Vagina (tissue), 2 donors: ENCODE data around the gene LITAF.

Source experiments
- POLR2A ChIP-seq, 2 donors: fragments of 450-650 bp; IDR thresholded peaks; one replicate each; pipeline ENCODE4 v1.6.1; 2017; ENCODE audit warnings: antibody characterized with exemption in 2 of 2, mild to moderate bottlenecking in 2 of 2, moderate library complexity in 2 of 2
- TF ChIP-seq, protein P1 (sequence below), 3 experiments: fragments of 450-650 bp in 2 of 3; fragments of 200-600 bp in 1 of 3; sonication (generic) in 1 of 3; IDR thresholded peaks; one replicate each; pipeline ENCODE4 v1.5.1; 2017 to 2019; ENCODE audit warnings: antibody characterized with exemption in 3 of 3, mild to moderate bottlenecking in 2 of 3, moderate library complexity in 2 of 3

DNA sequence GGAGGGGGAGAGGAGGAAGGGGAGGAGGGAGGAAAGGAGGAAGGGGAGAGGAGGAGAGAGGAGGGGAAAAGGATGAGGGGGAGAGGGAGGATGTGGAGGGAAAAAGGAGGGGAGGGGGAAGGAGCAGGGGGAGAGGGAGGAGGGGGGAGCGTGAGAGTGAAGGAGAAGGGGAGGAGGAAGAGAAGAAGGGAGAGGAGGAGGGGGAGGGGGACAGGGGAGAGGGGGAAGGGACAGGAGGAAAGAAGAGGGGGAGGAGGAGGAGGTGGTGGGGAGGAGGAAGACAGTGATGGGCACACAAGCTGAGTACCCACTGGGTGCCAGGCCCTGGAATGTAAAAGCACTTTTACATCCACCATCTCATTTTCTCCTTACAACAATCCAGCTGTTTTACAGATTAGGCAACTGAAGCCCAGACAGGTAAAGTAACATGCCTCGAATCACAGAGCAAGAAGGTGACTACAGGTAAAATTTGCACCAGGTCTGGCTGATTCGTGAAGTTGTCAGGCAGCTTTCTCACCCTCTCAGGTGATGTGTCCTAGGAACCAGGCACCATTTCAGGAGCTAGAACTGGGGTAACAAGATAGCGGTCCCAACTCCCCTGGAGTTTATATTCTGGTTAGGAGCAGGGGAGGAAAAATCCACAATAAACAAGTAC is 10.0 kb upstream of the LITAF start:
- TF ChIP-seq, protein P1, sequence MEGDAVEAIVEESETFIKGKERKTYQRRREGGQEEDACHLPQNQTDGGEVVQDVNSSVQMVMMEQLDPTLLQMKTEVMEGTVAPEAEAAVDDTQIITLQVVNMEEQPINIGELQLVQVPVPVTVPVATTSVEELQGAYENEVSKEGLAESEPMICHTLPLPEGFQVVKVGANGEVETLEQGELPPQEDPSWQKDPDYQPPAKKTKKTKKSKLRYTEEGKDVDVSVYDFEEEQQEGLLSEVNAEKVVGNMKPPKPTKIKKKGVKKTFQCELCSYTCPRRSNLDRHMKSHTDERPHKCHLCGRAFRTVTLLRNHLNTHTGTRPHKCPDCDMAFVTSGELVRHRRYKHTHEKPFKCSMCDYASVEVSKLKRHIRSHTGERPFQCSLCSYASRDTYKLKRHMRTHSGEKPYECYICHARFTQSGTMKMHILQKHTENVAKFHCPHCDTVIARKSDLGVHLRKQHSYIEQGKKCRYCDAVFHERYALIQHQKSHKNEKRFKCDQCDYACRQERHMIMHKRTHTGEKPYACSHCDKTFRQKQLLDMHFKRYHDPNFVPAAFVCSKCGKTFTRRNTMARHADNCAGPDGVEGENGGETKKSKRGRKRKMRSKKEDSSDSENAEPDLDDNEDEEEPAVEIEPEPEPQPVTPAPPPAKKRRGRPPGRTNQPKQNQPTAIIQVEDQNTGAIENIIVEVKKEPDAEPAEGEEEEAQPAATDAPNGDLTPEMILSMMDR (IDR thresholded peaks at IDR 0.05) = no peak
- no peak for TF ChIP-seq POLR2A (IDR thresholded peaks at IDR 0.05)
